Measurements from ENCODE around the gene TXNRD3.
"Not testable (repeated sequence)": the region's sequence is repeated elsewhere in the genome, so short reads cannot be mapped to it uniquely, and the experiment has no call there.

Gene TXNRD3

GRCh38 chr3:126638790-126639189 is 16.1 kb downstream of the TXNRD3 start:
- no peak for DNase-seq

GRCh38 chr3:126636436-126636835 is 18.5 kb downstream of the TXNRD3 start:
- no peak for DNase-seq

DNA sequence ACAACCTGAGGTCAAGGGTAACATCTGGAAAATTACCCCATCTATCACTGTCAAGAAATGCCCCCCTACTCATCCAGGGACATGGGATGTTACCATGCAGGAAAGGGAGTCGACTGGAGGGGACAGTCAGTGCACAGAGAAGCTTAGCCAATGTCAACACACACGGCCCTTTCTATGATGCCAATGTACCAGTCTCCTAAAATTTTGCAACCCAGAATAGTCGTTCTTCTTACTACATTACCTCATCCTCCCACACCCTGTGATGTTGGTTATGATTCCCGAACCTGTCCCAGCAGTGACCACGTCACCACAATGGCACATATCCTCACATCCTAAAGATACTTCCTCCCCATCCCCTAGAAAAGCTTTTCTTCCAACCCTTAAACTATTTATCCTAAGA is 20.1 kb downstream of the TXNRD3 start:
- DNase-seq: no peak

- no peak for DNase-seq
Measured at GRCh38 chr3:126630020-126630419, 24.9 kb downstream of the TXNRD3 start.

DNA sequence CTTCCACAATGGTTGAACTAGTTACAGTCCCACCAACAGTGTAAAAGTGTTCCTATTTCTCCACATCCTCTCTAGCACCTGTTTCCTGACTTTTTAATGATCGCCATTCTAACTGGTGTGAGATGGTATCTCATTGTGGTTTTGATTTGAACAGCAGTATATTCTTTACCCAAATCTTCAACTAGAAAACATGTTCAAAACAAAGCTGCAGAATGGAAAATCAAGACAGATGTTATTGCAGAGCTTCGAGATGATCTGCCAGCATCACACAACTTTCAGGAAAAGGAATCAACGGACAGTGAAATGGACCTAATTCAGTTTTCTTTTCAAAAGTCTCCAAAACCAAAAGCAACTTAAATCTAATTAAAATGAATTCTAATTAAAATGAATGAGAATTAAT is 29.2 kb downstream of the TXNRD3 start:
- not testable (repeated sequence) for DNase-seq

DNA sequence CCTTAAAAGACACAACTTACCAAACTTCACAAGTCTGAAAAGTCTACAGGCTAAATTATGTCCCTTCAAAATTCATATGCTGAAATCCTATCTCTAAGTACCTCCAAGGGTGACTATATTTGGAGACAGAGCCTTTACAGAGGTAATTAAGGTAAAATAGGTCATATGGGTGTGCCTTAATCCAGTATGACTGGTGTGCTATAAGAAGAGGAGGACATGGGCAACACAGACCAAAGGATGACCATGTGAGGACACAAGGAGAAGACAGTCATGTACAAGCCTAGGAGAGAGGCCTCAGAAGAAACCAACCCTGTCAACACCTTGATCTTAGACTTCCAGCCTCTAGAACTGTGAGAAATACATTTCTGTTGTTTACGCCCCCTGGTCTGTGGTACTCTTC is 32.2 kb downstream of the TXNRD3 start:
- DNase-seq: no peak

DNA sequence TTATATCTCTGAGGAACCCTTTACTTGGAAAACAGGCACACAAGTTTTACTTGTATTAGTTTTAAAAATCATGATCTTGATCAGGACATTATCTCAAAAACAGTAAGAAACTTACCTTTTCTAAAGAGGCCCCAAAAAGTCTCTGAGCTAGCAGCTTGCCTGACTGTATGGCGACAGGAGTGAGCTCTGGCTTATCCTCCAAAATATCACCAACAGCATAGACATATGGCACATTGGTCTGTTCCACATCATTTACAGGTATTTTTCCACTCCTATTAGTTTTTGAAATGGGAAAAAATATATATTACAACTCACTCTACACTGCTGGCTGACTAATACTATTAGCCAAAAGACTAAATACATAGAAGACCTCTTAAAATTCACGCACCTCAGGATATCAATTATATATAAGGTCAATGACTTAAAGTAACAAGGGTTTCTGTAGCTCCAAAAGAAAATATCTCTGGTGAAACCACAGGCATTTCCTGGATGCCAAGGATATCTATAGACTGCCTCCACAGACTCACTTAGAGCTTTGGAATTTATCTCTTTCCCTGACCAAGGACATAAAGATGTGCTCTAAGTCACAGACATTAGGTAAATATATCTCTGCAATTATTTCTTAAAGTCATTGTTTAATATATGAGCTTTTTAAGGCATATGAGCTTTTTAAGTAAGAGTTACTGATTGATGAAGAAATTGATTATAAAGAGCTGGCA is 33.1 kb downstream of the TXNRD3 start:
- DNase-seq: no peak

DNA sequence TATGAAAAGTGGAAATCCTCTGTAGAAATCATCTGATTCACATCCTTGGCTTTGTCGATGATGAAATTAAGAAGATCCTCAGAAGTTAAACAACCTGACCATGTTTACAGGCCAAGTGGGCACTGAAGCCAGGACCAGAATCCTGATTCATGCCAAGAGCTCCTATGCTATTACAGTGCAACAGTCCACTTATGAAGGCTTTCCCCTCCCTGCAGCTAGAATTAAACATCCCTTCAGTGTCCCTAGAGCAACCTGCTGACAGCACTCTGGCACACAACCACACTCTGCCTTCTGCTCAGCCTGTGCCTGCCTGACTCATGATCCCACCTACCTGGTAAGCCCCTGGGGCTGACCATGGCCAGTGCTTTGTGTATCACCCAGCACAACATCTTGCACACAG is 33.8 kb downstream of the TXNRD3 start:
- DNase-seq: no peak

GRCh38 chr3:126620738-126621137 is 34.2 kb downstream of the TXNRD3 start:
- DNase-seq: no peak

DNA sequence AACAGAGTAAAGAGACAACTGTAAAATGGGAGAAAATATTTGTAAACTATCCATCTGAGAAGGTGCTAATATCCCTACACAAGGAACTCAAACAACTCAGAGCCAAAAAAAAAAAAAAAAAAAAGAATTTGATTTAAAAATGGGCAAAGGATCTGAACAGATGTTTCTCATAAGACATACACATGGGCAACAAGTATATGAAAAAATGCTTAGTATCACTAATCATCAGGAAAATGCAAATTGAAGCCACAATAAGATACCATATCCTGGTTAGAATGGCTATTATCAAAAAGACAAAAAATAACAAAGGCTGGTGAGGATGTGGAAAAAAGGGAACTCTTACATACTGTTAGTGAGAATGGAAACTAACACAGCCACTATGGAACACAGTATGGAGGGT is 36.2 kb downstream of the TXNRD3 start:
- no peak for DNase-seq

DNA sequence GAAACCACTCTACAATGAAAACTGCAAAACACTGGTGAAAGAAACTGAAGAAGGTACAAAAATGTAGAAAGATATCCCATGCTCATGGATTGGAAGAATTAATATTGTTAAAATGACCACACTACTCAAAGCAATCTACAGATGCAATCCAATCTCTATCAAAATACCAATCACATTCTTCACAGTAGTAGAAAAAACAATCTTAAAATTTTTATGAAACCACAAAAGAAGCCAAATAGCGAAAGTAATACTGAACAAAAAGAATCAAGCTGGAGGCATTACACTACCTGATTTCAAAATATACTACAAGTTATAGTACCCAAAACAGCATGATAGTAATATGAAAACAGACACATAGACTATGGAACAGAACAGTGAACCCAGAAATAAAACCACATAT is 36.9 kb downstream of the TXNRD3 start:
- DNase-seq: no peak

GRCh38 chr3:126617571-126617970 is 37.4 kb downstream of the TXNRD3 start:
- no peak for DNase-seq

DNA sequence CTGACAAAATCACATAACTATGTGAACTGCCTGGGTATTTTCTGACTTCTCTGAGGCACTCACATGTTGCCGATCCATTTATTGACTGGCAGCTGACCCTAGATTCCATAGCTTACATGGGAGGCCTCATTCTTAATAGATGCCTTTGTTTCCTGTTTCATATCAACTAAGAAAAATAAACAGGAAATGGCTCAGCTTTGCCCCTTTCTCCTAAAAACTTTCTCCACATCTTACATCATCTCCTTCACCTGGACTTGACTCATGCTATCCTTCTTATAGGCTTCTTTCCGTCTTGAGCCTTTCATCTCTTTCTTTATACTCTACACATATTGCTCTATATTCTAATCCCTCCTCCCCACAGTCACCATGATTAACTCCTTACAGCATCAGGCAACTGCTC is 38.0 kb downstream of the TXNRD3 start:
- no peak for DNase-seq

GRCh38 chr3:126613479-126614188 is 41.3 kb downstream of the TXNRD3 start:
- DNase-seq: peak; percentile 35 to 48

DNA sequence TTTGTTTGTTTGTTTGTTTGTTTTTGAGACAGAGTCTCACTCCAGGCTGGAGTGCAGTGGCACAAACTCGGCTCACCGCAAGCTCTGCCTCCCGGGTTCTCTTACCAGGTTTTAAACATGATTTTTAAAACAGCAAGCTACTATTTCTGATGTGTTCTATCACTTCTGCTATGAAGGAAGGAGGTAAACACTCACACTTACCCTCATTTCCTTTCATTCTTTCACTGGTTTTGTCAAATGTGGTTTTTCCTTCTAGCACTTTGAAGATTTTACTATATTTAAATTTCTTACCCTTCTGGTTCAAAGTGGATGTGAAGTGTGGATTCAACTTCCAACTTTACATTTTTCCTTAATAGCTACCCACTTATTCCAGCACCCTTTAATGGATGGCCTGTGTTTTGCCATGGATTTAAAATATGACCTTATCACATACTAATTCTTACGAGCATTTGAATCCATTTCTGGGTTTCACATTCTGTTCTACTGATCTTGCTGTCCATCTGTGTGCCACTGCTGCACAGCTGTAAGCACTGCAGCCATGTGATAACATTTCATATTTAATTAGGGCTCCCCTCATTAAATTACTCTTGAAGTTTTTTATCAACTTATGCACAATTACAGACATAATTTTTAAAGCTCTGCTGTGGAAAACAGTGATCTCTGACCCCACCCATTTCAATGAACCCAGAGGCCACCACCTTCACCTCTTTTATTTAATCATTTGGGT is 42.3 kb downstream of the TXNRD3 start:
- DNase-seq: no peak

DNA sequence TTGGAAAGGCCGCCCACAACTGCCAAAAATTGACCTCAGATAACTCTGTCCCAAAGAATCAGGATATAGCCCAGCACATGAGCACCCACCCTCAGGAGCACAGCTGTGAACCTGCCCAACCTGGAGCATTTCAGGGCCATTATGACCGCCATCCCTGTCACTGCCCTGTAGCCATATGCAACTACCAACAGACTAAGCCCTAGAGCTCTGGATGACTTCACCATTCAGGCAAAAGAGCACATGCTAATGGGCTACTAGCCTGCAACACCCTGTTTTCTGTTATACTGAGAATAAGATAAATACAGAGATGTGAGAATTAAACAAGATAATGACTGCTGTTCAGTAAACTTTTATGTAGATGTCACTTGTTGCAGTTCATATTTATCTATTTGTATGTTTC is 45.0 kb downstream of the TXNRD3 start:
- DNase-seq: no peak

DNA sequence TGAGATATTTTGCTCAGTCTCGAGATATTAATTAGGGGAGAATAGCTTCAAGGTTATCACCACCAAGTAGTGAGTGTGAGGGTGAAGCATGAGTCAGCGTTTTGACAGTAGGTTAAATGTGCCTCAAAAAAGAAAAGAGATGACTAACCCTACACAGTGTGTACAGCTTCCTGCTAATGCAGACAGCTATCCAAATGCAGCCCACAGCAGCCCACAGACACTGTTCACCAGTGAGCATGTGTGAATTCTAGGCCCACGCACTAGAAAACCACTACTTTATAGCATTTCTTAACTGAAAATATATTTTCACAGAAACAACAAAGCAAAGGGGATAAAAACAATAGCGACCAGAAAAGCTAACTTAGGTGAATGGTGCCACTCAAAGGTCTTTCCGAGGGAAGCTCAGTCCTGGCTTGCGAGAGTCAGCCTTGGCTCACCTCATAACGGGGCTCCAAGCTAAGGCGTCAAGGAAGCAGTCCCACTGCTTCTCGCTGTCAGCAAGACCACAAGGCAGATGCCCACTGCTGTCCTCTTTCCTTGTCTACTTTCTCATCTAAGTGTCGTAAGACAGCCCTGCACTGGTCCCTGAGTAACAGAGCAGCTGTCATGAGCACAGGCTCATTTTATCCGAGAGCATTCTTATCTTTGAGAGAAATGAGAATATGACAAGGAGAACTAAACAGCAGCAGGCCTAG is 47.6 kb downstream of the TXNRD3 start:
- peak; percentile 58 to 67 for DNase-seq

DNA sequence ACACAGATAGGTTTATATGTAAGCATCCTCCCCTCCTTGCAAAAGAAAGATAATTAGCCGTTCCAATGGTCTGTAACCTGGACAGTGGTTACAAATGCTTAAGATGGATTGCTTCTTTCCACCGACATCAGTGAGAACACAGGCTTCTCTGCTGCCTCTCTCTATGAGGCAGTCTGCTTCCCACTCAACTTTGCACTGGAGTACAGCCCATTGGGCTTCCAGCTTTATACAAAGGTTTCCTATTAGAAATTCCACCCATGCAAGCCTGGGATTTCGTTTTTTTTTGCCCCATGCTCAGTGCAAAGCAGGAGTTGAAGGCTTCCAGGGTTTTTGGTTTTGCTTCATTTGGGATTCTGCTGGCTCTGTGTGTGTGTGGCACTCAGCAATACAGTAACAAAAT is 48.9 kb downstream of the TXNRD3 start:
- DNase-seq: no peak

DNA sequence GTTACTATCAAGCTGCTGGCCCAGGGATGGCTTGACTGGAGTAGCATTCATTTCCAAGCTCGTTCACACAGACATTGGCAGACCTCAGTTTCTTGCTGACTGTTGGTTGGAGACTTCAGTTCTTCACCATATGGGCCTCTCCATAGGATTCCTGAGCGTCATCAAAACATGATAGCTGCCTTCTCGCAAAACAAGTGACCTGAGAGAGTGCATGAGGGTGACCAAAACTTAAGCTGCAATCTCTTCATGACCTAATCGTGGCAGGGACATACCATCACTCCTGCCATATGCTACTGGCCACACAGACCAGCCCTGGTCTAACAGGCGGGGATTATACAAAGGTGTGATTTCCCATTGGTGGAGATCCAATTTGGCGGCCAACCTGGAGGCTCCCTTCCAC is 50.2 kb downstream of the TXNRD3 start:
- DNase-seq: no peak

DNA sequence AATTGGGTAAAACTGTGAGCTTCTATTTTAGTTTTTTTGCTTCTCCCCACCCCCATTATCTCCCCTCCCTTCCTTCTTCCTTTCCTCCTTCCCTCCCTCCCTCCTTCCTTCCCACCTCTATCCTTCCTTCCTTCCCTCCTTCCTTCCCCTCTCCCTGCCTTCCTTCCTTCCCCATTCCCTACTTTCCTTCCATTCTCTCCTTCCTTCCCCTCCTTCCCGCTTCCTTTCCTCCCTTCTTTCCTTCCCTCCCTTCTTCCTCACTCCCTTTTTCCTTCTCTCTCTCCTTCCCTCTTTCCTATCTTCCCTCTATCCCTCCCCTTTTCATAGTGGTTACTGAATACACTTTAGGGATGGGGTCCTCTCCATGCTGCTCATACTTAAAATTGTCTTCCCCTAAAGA is 55.8 kb downstream of the TXNRD3 start:
- no peak for DNase-seq

DNA sequence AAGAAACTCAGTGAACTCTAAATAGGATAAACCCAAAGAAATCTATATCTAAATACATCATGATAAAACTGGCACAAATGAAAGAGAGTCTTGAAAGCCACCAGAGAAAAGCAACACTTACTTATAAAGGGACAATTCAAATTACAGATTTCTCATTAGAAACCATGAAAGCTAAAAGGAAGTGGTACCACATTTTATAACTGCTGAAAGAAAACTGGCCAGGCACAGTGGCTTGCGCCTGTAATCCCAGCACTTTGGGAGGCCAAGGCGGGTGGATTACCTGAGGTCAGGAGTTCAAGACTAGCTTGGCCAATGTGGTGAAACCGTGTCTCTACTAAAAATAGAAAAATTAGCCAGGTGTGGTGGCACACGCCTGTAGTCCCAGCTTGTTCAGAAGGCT is 59.4 kb downstream of the TXNRD3 start:
- not testable (repeated sequence) for DNase-seq

DNA sequence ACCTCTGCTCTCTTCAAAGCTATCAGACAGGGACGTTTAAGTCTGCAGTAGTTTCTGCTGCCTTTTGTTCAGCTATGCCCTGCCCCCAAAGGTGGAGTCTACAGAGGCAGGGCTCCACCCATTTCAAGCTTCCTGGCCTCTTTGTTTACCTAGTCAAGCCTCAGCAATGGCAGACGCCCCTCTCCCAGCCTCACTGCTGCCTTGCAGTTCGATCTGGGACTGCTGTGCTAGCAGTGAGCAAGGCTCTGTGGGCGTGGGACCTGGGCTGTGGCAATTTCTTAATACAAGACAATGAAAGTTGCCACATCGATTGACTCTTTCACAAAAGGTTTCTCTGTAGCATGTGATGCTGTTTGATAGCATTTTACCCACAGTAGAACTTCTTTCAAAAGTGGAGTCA is 63.4 kb downstream of the TXNRD3 start:
- DNase-seq: not testable (repeated sequence)

DNA sequence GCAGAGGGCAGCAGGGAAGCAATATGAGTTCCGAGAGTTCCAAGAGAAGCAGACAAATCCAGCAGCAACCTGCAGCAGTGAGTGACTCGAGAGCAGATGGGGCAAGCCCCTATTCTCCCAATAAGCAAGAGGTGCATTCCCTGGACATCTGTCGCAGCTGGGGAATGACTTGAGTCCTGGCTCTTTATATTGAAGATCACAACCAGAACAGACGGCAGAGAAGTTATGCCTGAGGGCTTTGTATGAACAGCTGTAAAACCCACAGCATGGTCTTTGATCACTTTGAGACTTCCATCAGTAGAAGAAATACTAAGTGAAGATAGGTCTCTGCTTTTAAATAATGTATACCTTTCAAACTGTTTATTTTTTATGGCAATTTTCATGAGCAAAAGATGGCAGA is 72.6 kb downstream of the TXNRD3 start:
- no peak for DNase-seq

All from AML-193 (cell line).